Rectal smooth muscle tissue (tissue), 1 donor: ENCODE data around the gene GPC6.

Experiments
- H3K27ac ChIP-seq: one replicate; pipeline ENCODE4 v1.7.0; 2013; ENCODE audit warnings: low read depth, low read length, inconsistent platforms
- H3K27me3 ChIP-seq: one replicate; pipeline ENCODE4 v1.7.0; 2013; ENCODE audit warnings: low read length; ENCODE audit not compliant: control insufficient read depth, insufficient read depth
- H3K36me3 ChIP-seq: one replicate; pipeline ENCODE4 v1.7.0; 2013; ENCODE audit warnings: low read length; ENCODE audit not compliant: control insufficient read depth, insufficient read depth
- H3K4me1 ChIP-seq: one replicate; pipeline ENCODE4 v1.7.0; 2013; ENCODE audit warnings: low read length; ENCODE audit not compliant: control insufficient read depth, insufficient read depth
- H3K4me3 ChIP-seq: one replicate; pipeline ENCODE4 v1.7.0; 2013; ENCODE audit warnings: low read length
- H3K9ac ChIP-seq: one replicate; pipeline ENCODE4 v1.7.0; 2013; ENCODE audit warnings: low read length

Gene GPC6

GRCh38 chr13:94318418-94318817, 1091.8 kb downstream of the GPC6 start:
- no peaks in the 10 kb centered on the region for H3K27me3 ChIP-seq
- no peak overlapping the region for H3K9ac ChIP-seq
- H3K4me3 ChIP-seq = no peak overlapping the region
- H3K4me1 ChIP-seq = no peaks in the 10 kb centered on the region
- H3K36me3 ChIP-seq = no peaks in the 10 kb centered on the region
- H3K27ac ChIP-seq = no peak overlapping the region

GRCh38 chr13:94319501-94319900, 1092.9 kb downstream of the GPC6 start:
- H3K9ac ChIP-seq = no peak overlapping the region
- no peaks in the 10 kb centered on the region for H3K27me3 ChIP-seq
- H3K4me1 ChIP-seq = no peaks in the 10 kb centered on the region
- no peak overlapping the region for H3K4me3 ChIP-seq
- no peaks in the 10 kb centered on the region for H3K36me3 ChIP-seq
- H3K27ac ChIP-seq = no peak overlapping the region

GRCh38 chr13:94322925-94323763, 1096.5 kb downstream of the GPC6 start:
- Histone ChIP-seq H3K4me3 (no peak overlapping the region), H3K36me3 (no peaks in the 10 kb centered on the region), H3K27ac (no peak overlapping the region), H3K27me3 (no peaks in the 10 kb centered on the region), H3K4me1 (no peaks in the 10 kb centered on the region), H3K9ac (no peak overlapping the region)

GRCh38 chr13:94323764-94324758, 1097.5 kb downstream of the GPC6 start:
- no peaks in the 10 kb centered on the region for H3K36me3 ChIP-seq
- H3K27ac ChIP-seq = no peak overlapping the region
- H3K9ac ChIP-seq = no peak overlapping the region
- no peaks in the 10 kb centered on the region for H3K4me1 ChIP-seq
- H3K27me3 ChIP-seq = no peaks in the 10 kb centered on the region
- H3K4me3 ChIP-seq = no peak overlapping the region

- Histone ChIP-seq H3K9ac (no peak overlapping the region), H3K27me3 (no peaks in the 10 kb centered on the region), H3K4me1 (peaks cover 2% of the 10 kb centered on the region), H3K4me3 (no peak overlapping the region), H3K27ac (no peak overlapping the region), H3K36me3 (no peaks in the 10 kb centered on the region)
Measured at GRCh38 chr13:94324767-94325540, 1098.3 kb downstream of the GPC6 start.

GRCh38 chr13:94325650-94326049, 1099.0 kb downstream of the GPC6 start:
- Histone ChIP-seq H3K4me3 (no peak overlapping the region), H3K4me1 (peaks cover 7% of the 10 kb centered on the region), H3K36me3 (no peaks in the 10 kb centered on the region), H3K27ac (no peak overlapping the region), H3K9ac (no peak overlapping the region), H3K27me3 (no peaks in the 10 kb centered on the region)

DNA sequence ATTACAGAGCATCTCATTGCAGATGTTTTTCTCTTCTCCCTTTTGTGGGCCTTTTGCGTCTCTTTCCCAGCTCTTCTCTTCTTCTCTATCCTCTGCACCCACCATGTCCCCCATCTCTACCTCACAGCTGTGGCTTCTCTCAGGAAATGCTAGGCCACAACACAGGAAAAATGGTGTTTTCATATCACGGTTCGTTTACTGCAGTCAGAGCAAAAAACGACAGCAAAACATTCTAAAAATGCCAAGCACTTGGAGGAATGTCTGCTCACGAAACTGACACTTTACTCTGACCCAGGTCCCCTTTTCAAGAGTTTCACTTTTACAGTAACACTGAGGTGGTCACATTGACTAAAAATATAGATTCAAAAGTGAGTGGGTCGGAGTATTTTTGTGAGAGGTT, 1100.7 kb downstream of the GPC6 start:
- no peaks in the 10 kb centered on the region for H3K36me3 ChIP-seq
- H3K9ac ChIP-seq = no peak overlapping the region
- no peaks in the 10 kb centered on the region for H3K27me3 ChIP-seq
- no peak overlapping the region for H3K27ac ChIP-seq
- peaks cover 10% of the 10 kb centered on the region for H3K4me1 ChIP-seq
- no peak overlapping the region for H3K4me3 ChIP-seq

- H3K9ac ChIP-seq = no peak overlapping the region
- peak overlapping the region; percentile 17 for H3K27ac ChIP-seq
- no peak overlapping the region for H3K4me3 ChIP-seq
- H3K27me3 ChIP-seq = no peaks in the 10 kb centered on the region
- H3K4me1 ChIP-seq = peaks cover 12% of the 10 kb centered on the region
- no peaks in the 10 kb centered on the region for H3K36me3 ChIP-seq
Measured at GRCh38 chr13:94328381-94329041, 1101.9 kb downstream of the GPC6 start.

DNA sequence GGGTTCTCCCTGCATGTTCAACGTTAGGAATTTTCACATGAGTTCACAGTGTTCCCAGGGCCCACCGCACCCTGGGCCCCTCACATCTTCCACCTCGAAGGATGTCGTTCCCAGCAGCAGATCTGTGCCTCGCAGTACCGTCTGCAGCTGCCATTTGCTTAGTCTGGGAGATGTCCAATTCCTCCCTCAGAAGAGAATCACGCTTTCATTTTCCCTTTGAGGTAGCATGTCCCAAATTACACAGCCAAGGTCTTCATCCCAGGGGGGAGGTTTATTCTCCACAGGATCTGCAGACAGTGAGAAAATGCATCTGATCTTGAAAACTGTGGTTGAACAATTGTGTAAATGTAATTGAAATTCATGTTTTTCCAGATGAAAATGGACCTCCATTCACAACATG, 1102.7 kb downstream of the GPC6 start:
- Histone ChIP-seq H3K9ac (no peak overlapping the region), H3K36me3 (no peaks in the 10 kb centered on the region), H3K27me3 (no peaks in the 10 kb centered on the region), H3K4me3 (no peak overlapping the region), H3K4me1 (peaks cover 12% of the 10 kb centered on the region), H3K27ac (no peak overlapping the region)

DNA sequence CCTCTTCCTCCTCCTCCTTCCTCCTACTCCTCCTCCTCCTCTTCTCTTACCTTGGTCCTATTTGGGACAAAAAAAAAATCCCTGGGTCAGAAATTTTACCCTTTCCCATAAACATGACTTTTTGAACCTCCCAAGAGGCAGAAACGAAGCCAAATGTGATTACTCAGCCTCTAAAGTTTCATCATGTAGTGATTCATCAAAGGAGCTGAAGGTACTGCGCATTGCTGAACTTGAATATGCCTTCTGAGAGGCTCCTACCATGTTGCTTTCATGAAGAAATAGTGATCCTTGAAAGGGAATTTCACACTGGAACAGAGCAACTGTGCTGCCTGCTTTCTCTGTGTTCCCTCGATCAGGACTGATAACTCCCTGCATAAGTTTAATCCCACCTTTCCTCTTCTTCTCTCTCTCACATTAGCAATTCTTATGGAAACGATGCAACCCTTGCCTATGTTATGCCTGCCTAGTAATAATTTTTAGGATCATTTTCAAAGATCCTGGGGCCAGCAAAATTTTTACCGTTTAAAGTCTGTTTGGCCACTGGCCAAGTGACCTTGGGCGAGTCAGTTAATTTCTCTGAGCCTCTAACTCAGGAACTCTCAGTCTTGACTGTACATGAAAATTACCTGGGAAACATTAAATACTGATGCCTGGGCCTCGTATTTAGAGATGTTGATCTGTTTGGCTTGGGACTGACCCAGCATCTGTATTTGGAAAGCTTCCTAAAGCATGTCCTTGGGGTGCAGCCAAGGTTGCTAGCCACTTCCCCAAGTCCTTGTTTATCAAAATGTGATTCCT, 1103.3 kb downstream of the GPC6 start:
- Histone ChIP-seq H3K27me3 (no peaks in the 10 kb centered on the region), H3K36me3 (no peaks in the 10 kb centered on the region), H3K4me1 (peaks cover 12% of the 10 kb centered on the region), H3K27ac (peak overlapping the region; percentile 11), H3K4me3 (no peak overlapping the region), H3K9ac (no peak overlapping the region)

DNA sequence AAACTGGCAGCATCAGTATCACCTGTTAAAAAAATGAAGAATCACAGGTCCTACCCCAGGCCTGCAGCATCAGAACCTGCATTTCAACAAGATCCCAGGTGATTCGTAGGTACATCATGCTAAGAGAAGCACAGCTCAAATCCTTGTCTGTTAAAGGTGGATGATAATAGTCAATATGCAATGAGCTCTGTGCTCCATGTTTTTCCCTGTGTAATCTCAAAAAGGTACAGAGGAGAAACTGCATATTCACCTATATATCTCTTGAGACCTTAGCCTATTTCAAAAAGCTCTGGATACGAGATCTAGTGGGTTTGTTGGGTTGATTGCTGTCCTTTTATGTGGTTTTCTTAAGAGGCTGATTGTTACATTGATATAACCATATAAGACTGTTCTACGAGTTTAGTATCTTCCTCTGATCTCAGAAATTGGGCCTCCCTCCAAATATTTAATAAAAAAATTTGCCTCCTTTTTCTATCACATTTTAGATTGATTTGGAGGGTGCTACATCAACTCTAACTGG, 1104.0 kb downstream of the GPC6 start:
- Histone ChIP-seq H3K36me3 (no peaks in the 10 kb centered on the region), H3K27ac (no peak overlapping the region), H3K4me1 (peaks cover 12% of the 10 kb centered on the region), H3K4me3 (no peak overlapping the region), H3K9ac (no peak overlapping the region), H3K27me3 (no peaks in the 10 kb centered on the region)
